Esophagus squamous epithelium (tissue), 4 donors: ENCODE results near the gene COG5.

Experiments used
- POLR2A ChIP-seq, 4 donors: fragments of 450-650 bp; IDR thresholded peaks; one replicate each; pipeline ENCODE4 v1.6.1; 2017; ENCODE audit warnings: antibody characterized with exemption in 4 of 4, mild to moderate bottlenecking in 4 of 4, moderate library complexity in 3 of 4
- TF ChIP-seq, protein P1 (sequence below), 6 experiments: fragments of 450-650 bp in 4 of 6; fragments of 200-600 bp in 2 of 6; sonication (generic) in 2 of 6; IDR thresholded peaks; one replicate each; pipeline ENCODE4 v1.5.1; 2016 to 2019; ENCODE audit warnings: antibody characterized with exemption in 6 of 6, mild to moderate bottlenecking in 4 of 6, moderate library complexity in 4 of 6

DNA sequence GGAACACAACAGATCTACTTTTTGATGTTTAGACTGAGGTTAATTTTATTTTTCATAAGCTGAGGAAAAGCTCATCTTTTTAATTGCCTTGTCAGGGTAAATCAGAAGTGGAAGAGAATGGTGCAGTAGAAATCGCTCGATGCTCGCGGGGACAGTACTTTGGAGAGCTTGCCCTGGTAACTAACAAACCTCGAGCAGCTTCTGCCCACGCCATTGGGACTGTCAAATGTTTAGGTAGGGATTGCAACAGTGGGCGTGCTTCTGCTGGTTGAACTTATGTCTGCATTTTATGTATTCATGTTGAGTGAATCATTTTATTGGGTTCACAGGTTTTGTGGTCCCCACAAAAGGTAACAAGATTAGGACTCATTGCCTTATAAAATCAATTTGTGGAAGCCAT lies 406.6 kb downstream of the COG5 start:
- TF ChIP-seq POLR2A (IDR thresholded peaks at IDR 0.05), result no peak
- TF ChIP-seq, protein P1, sequence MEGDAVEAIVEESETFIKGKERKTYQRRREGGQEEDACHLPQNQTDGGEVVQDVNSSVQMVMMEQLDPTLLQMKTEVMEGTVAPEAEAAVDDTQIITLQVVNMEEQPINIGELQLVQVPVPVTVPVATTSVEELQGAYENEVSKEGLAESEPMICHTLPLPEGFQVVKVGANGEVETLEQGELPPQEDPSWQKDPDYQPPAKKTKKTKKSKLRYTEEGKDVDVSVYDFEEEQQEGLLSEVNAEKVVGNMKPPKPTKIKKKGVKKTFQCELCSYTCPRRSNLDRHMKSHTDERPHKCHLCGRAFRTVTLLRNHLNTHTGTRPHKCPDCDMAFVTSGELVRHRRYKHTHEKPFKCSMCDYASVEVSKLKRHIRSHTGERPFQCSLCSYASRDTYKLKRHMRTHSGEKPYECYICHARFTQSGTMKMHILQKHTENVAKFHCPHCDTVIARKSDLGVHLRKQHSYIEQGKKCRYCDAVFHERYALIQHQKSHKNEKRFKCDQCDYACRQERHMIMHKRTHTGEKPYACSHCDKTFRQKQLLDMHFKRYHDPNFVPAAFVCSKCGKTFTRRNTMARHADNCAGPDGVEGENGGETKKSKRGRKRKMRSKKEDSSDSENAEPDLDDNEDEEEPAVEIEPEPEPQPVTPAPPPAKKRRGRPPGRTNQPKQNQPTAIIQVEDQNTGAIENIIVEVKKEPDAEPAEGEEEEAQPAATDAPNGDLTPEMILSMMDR (IDR thresholded peaks at IDR 0.05), result no peak
